Caco-2 (cell line): ENCODE results near the gene PLK1. TPM values are rescaled to one million over a fixed set of nuclear protein-coding genes. Genes with fewer than 3 reads are reported as not detected.

Source experiments
- BruUV-seq: library from RNA; stranded (reverse); fragments of 400-500 nt; replicated peaks from 2 replicates; lab custom pipeline; 2021; lab: Mats Ljungman, UMichigan
- CTCF ChIA-PET: fragments of 300-600 bp; sonication (Branson Sonifier 250); formaldehyde crosslinking; loops from one replicate; lab custom pipeline; 2022; ENCODE audit warnings: antibody characterized with exemption; lab: Charles Lee
- POLR2A ChIA-PET: fragments of 300-600 bp; sonication (Branson Sonifier 250); formaldehyde crosslinking; loops from one replicate; lab custom pipeline; 2022; ENCODE audit warnings: antibody characterized with exemption; lab: Charles Lee
- DNase-seq, 2 experiments: peaks; one replicate each; pipeline versions ENCODE4 v3.0.0 to v3.0.0-alpha.2; 2020 to 2022
- H3K27me3 ChIP-seq: replicated peaks from 2 replicates; pipeline ENCODE4 v1.6.0; 2011; ENCODE audit warnings: low read length; ENCODE audit not compliant: control insufficient read depth, insufficient read depth
- H3K36me3 ChIP-seq: 2 replicates; pipeline ENCODE4 v1.5.1; 2011; ENCODE audit warnings: low read length; ENCODE audit not compliant: control insufficient read depth, insufficient read depth
- H3K4me1 ChIP-seq: fragments of 250-450 bp; sonication (Bioruptor Pico); 2 replicates; pipeline ENCODE4 v1.5.1; 2020; ENCODE audit warnings: mild to moderate bottlenecking
- H3K4me3 ChIP-seq: 2 replicates; pipeline ENCODE4 v1.5.1; 2011; ENCODE audit warnings: low read depth, mild to moderate bottlenecking, control low read depth, low read length
- H3K9me3 ChIP-seq: fragments of 250-450 bp; sonication (Bioruptor Pico); 2 replicates; pipeline ENCODE4 v1.5.1; 2020; ENCODE audit warnings: mild to moderate bottlenecking, moderate library complexity
- H3K27ac Mint-ChIP-seq: one replicate; pipeline ENCODE4 v1.8.0; 2022; ENCODE audit warnings: mixed read lengths; ENCODE audit not compliant: unreplicated experiment
- H3K27me3 Mint-ChIP-seq: one replicate; pipeline ENCODE4 v1.8.0; 2022; ENCODE audit warnings: mixed read lengths; ENCODE audit not compliant: insufficient read depth, unreplicated experiment
- H3K36me3 Mint-ChIP-seq: one replicate; pipeline ENCODE4 v1.8.0; 2022; ENCODE audit warnings: mild to moderate bottlenecking, mixed read lengths; ENCODE audit not compliant: insufficient read depth, unreplicated experiment
- H3K4me1 Mint-ChIP-seq: one replicate; pipeline ENCODE4 v1.8.0; 2022; ENCODE audit warnings: low read depth, mixed read lengths; ENCODE audit not compliant: unreplicated experiment
- H3K4me3 Mint-ChIP-seq: one replicate; pipeline ENCODE4 v1.8.0; 2022; ENCODE audit warnings: mild to moderate bottlenecking, moderate library complexity, mixed read lengths; ENCODE audit not compliant: unreplicated experiment
- H3K9me3 Mint-ChIP-seq: one replicate; pipeline ENCODE4 v1.8.0; 2022; ENCODE audit warnings: mixed read lengths; ENCODE audit not compliant: unreplicated experiment
- intact Hi-C: fragments of 100-400 bp; cut with micrococcal nuclease; formaldehyde crosslinking; loops from one replicate; pipeline ENCODE4 v1.10.0; 2022; ENCODE audit not compliant: unreplicated experiment
- total RNA-seq: library from RNA; stranded (reverse); gene quantifications from 2 replicates; pipeline ENCODE4 v1.2.3, GENCODE V29; 2022
- TF ChIP-seq, protein P1 (sequence below), 2 experiments: fragments of 200-600 bp in 1 of 2; IDR thresholded peaks; 1 replicate in 1 of 2; 2 replicates in 1 of 2; pipeline versions ENCODE4 v1.5.1 to v1.8.0; 2011 to 2022; ENCODE audit warnings: antibody characterized with exemption in 1 of 2, control low read depth in 1 of 2, inconsistent platforms in 1 of 2, low read depth in 1 of 2, low read length in 1 of 2, mild to moderate bottlenecking in 1 of 2, moderate library complexity in 1 of 2; ENCODE audit not compliant: insufficient read depth in 1 of 2, severe bottlenecking in 1 of 2, unreplicated experiment in 1 of 2

The PLK1 gene
- total RNA-seq, 1 experiment from 2014 or later = 114 TPM

DNA sequence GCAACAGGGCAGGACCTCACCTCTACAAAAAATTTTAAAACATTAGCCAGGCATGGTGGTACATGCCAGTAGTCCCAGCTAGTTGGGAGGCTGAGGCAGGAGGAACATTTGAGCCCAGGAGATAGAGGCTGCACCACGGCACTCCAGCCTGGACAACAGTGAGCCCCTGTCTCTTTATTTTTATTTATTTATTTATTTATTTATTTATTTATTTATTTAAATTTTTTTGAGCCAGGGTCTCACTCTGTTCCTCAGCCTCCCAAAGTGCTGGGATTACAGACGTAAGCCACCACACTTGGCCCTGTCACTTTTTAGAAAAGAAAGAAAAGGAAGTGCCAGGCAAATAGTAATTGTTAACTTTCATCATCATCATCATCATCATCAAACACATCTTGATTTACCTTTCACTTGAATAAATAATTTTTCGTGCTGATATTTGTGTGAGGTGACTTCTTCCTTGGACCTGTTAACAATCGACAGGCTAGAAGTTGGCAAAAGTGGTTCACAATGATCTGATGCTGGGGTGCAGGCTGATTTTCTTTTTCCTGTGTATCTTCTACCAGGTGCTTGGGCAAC, 44.1 kb upstream of the PLK1 start:
- Mint-ChIP-seq H3K27ac (no peak overlapping the region), H3K27me3 (no peaks in the 10 kb centered on the region), H3K36me3 (peaks cover 29% of the 10 kb centered on the region), H3K4me3 (no peak overlapping the region), H3K4me1 (no peaks in the 10 kb centered on the region), H3K9me3 (no peaks in the 10 kb centered on the region)
- ChIA-PET POLR2A (no interaction called here), CTCF (no interaction called here)
- no TSS peak for BruUV-seq
- intact Hi-C loops = no loop called here
- no peak overlapping the region for H3K4me3 ChIP-seq
- TF ChIP-seq, protein P1, sequence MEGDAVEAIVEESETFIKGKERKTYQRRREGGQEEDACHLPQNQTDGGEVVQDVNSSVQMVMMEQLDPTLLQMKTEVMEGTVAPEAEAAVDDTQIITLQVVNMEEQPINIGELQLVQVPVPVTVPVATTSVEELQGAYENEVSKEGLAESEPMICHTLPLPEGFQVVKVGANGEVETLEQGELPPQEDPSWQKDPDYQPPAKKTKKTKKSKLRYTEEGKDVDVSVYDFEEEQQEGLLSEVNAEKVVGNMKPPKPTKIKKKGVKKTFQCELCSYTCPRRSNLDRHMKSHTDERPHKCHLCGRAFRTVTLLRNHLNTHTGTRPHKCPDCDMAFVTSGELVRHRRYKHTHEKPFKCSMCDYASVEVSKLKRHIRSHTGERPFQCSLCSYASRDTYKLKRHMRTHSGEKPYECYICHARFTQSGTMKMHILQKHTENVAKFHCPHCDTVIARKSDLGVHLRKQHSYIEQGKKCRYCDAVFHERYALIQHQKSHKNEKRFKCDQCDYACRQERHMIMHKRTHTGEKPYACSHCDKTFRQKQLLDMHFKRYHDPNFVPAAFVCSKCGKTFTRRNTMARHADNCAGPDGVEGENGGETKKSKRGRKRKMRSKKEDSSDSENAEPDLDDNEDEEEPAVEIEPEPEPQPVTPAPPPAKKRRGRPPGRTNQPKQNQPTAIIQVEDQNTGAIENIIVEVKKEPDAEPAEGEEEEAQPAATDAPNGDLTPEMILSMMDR (IDR thresholded peaks at IDR 0.05; ENCODE audit: insufficient read depth in 1 of 2, low read depth in 1 of 2, low read length in 1 of 2, severe bottlenecking in 1 of 2, unreplicated experiment in 1 of 2) = no peak
- H3K9me3 ChIP-seq = no peaks in the 10 kb centered on the region
- H3K36me3 ChIP-seq = no peaks in the 10 kb centered on the region
- no peaks in the 10 kb centered on the region for H3K4me1 ChIP-seq
- H3K27me3 ChIP-seq = no peaks in the 10 kb centered on the region
- DNase-seq = no peak

GRCh38 chr16:23635958-23636357, 42.7 kb upstream of the PLK1 start:
- H3K27me3 ChIP-seq = no peaks in the 10 kb centered on the region
- intact Hi-C loops = no loop called here
- ChIA-PET CTCF (no interaction called here), POLR2A (no interaction called here)
- no peaks in the 10 kb centered on the region for H3K4me1 Mint-ChIP-seq
- no peaks in the 10 kb centered on the region for H3K27me3 Mint-ChIP-seq
- no peak overlapping the region for H3K27ac Mint-ChIP-seq
- H3K4me1 ChIP-seq = no peaks in the 10 kb centered on the region
- no peak overlapping the region for H3K4me3 ChIP-seq
- H3K36me3 ChIP-seq = no peaks in the 10 kb centered on the region
- no peaks in the 10 kb centered on the region for H3K9me3 ChIP-seq
- BruUV-seq = no TSS peak
- H3K9me3 Mint-ChIP-seq = no peaks in the 10 kb centered on the region
- H3K4me3 Mint-ChIP-seq = no peak overlapping the region
- peaks cover 26% of the 10 kb centered on the region for H3K36me3 Mint-ChIP-seq
- TF ChIP-seq, protein P1 (IDR thresholded peaks at IDR 0.05; ENCODE audit: insufficient read depth in 1 of 2, low read depth in 1 of 2, low read length in 1 of 2, severe bottlenecking in 1 of 2, unreplicated experiment in 1 of 2) = peak in 1 of 2 experiments; percentile 5
- no peak for DNase-seq

- POLR2A ChIA-PET = no interaction called here
- H3K36me3 Mint-ChIP-seq = peaks cover 46% of the 10 kb centered on the region
- no peaks in the 10 kb centered on the region for H3K9me3 Mint-ChIP-seq
- peak overlapping the region; percentile 99 for H3K4me3 ChIP-seq
- peak overlapping the region; percentile 93 for H3K27ac Mint-ChIP-seq
- peak overlapping the region; percentile 96 for H3K4me3 Mint-ChIP-seq
- TF ChIP-seq, protein P1 (IDR thresholded peaks at IDR 0.05; ENCODE audit: insufficient read depth in 1 of 2, low read depth in 1 of 2, low read length in 1 of 2, severe bottlenecking in 1 of 2, unreplicated experiment in 1 of 2) = no peak
- intact Hi-C loops = loop anchor here (5.0 kb wide), 1 partner anchor 37 kb away; the partner anchor contains the start of gene PLK1
- no TSS peak for BruUV-seq
- H3K4me1 ChIP-seq = no peaks in the 10 kb centered on the region
- peaks cover 5% of the 10 kb centered on the region for H3K4me1 Mint-ChIP-seq
- H3K9me3 ChIP-seq = no peaks in the 10 kb centered on the region
- peak in 1 of 2 experiments; percentile 13 for DNase-seq
- CTCF ChIA-PET = no interaction called here
- no peaks in the 10 kb centered on the region for H3K36me3 ChIP-seq
- H3K27me3 ChIP-seq = no peaks in the 10 kb centered on the region
- no peaks in the 10 kb centered on the region for H3K27me3 Mint-ChIP-seq
Observed at GRCh38 chr16:23640615-23640930, 38.1 kb upstream of the PLK1 start.
